ENCODE measurements around the gene C5orf46. TPM values are rescaled to one million over a fixed set of nuclear protein-coding genes. Genes with fewer than 3 reads are reported as not detected.

C5orf46 gene
- polyA plus RNA-seq, 1 donor (not counting 4 experiments of a cell fraction or from before 2014, with no cell fraction given), result 0.75 TPM

- H3K9me3 ChIP-seq (ENCODE audit: control insufficient read depth, low read depth, low read length), result no peaks in the 10 kb centered on the region
- TF ChIP-seq CTCF (optimal IDR thresholded peaks at IDR 0.05 in 1 of 3, IDR thresholded peaks at IDR 0.05 in 1 of 3, conservative IDR thresholded peaks at IDR 0.05 in 1 of 3; ENCODE audit: extremely low read depth in 1 of 3, insufficient read depth in 2 of 3, low read length in 3 of 3) (no peak), EZH2 (IDR thresholded peaks at IDR 0.05; ENCODE audit: low read length) (no peak)
Observed at GRCh38 chr5:147893820-147894219, 12.5 kb downstream of the C5orf46 start.

GRCh38 chr5:147892696-147893296, 13.5 kb downstream of the C5orf46 start:
- DNase-seq (ENCODE audit: low read depth, low spot score) (no peak), FAIRE-seq (no peak)
- no peaks in the 10 kb centered on the region for H3K27me3 ChIP-seq (ENCODE audit: control insufficient read depth, extremely low read depth, insufficient read depth, low read length)
- no peaks in the 10 kb centered on the region for H4K20me1 ChIP-seq (ENCODE audit: control insufficient read depth, extremely low read depth, insufficient read depth, low read length)
- H2AFZ ChIP-seq (ENCODE audit: control insufficient read depth, low read length), result no peak overlapping the region
- dilution Hi-C loops (cut with MboI; ENCODE audit: extremely low pct_ligation_motif_present, low sequenced_read_pairs), result no loop called here
- peaks cover 20% of the 10 kb centered on the region for H3K4me1 ChIP-seq (ENCODE audit: control insufficient read depth, extremely low read depth, insufficient read depth, low read length)
- peak overlapping the region; percentile 16 for H3K27ac ChIP-seq (ENCODE audit: control insufficient read depth, insufficient read depth, low read length)
- TF ChIP-seq CTCF (optimal IDR thresholded peaks at IDR 0.05 in 1 of 3, IDR thresholded peaks at IDR 0.05 in 1 of 3, conservative IDR thresholded peaks at IDR 0.05 in 1 of 3; ENCODE audit: extremely low read depth in 1 of 3, insufficient read depth in 2 of 3, low read length in 3 of 3), result no peak
- TF ChIP-seq EZH2 (IDR thresholded peaks at IDR 0.05; ENCODE audit: low read length), result no peak
- H3K36me3 ChIP-seq (ENCODE audit: control insufficient read depth in 2 of 2, extremely low read depth in 1 of 2, insufficient read depth in 2 of 2, low read length in 2 of 2), result no peaks in the 10 kb centered on the region
- no peaks in the 10 kb centered on the region for H3K79me2 ChIP-seq (ENCODE audit: control insufficient read depth, insufficient read depth, low read length)
- H3K9ac ChIP-seq (ENCODE audit: control insufficient read depth, extremely low read depth, insufficient read depth, low read length), result no peak overlapping the region
- H3K9me1 ChIP-seq (ENCODE audit: control insufficient read depth, extremely low read depth, insufficient read depth, low read length), result no peaks in the 10 kb centered on the region
- peak overlapping the region; percentile 65 for H3K4me2 ChIP-seq (ENCODE audit: control insufficient read depth, extremely low read depth, insufficient read depth, low read depth, low read length)
- H3K4me3 ChIP-seq (ENCODE audit: control insufficient read depth in 2 of 3, extremely low read depth in 1 of 3, insufficient read depth in 2 of 3, low read depth in 1 of 3, low read length in 3 of 3), result no peak overlapping the region
- no peaks in the 10 kb centered on the region for H3K9me3 ChIP-seq (ENCODE audit: control insufficient read depth, low read depth, low read length)

More at GRCh38 chr5:147893820-147894219, 12.5 kb downstream of the C5orf46 start:
- Histone ChIP-seq H4K20me1 (ENCODE audit: control insufficient read depth, extremely low read depth, insufficient read depth, low read length) (no peaks in the 10 kb centered on the region), H3K4me3 (ENCODE audit: control insufficient read depth in 2 of 3, extremely low read depth in 1 of 3, insufficient read depth in 2 of 3, low read depth in 1 of 3, low read length in 3 of 3) (no peak overlapping the region), H2AFZ (ENCODE audit: control insufficient read depth, low read length) (no peak overlapping the region), H3K4me1 (ENCODE audit: control insufficient read depth, extremely low read depth, insufficient read depth, low read length) (peaks cover 18% of the 10 kb centered on the region), H3K4me2 (ENCODE audit: control insufficient read depth, extremely low read depth, insufficient read depth, low read depth, low read length) (peak overlapping the region; percentile 25), H3K27ac (ENCODE audit: control insufficient read depth, insufficient read depth, low read length) (no peak overlapping the region), H3K9ac (ENCODE audit: control insufficient read depth, extremely low read depth, insufficient read depth, low read length) (no peak overlapping the region), H3K79me2 (ENCODE audit: control insufficient read depth, insufficient read depth, low read length) (no peaks in the 10 kb centered on the region), H3K27me3 (ENCODE audit: control insufficient read depth, extremely low read depth, insufficient read depth, low read length) (no peaks in the 10 kb centered on the region), H3K36me3 (ENCODE audit: control insufficient read depth in 2 of 2, extremely low read depth in 1 of 2, insufficient read depth in 2 of 2, low read length in 2 of 2) (no peaks in the 10 kb centered on the region), H3K9me1 (ENCODE audit: control insufficient read depth, extremely low read depth, insufficient read depth, low read length) (no peaks in the 10 kb centered on the region)
- dilution Hi-C loops (cut with MboI; ENCODE audit: extremely low pct_ligation_motif_present, low sequenced_read_pairs), result no loop called here
- DNase-seq (ENCODE audit: low read depth, low spot score) (no peak), FAIRE-seq (no peak)

All from keratinocyte (primary cell).